ENCODE data around the gene MBP. TPM values are rescaled to one million over a fixed set of nuclear protein-coding genes. Genes with fewer than 3 reads are reported as not detected.

MBP gene
- total RNA-seq, 2 donors from 2014 or later: 41.6 to 42.1 TPM

DNA sequence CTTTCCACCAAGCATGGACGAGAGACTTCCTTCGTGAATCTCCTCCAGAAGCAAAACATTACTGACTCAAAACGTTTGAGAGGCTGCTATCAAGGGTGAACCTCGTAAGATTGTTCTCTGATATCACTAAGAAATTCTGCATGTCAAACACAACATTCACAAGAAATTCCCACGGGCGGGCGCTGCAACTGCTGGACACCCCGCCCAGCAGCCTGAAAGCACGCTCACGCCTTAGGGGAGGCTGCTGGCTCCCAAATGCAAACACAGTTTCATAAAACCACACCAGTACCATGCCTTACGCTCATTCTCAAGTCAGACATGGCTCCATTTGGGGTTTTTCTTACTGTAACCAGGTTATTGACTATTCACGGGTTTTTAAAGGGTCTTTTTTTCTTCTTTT is 39.0 kb downstream of the MBP start:
- intact Hi-C loops (cut with DNase I): no loop called here
- DNase-seq (ENCODE audit: low spot score): no peak

DNA sequence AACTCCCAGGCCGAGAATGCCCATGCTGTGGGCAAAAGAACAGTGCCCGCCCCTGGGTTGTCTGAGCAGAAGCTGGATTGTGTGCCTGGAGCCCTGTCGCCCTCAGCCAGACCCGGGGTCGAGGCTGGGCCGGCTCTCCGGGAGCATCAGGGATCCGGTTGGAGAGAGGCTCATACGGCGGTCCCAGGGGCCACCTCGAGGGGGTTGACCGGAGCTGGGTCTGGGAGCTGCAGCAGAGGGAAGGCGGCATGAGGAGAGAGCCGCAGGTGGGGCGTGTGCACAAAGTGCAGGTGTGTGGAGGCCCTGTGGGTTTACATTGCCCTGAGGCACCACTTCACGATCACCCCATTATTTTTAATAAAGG is 39.5 kb downstream of the MBP start:
- DNase-seq (ENCODE audit: low spot score): no peak
- intact Hi-C loops (cut with DNase I): no loop called here

DNA sequence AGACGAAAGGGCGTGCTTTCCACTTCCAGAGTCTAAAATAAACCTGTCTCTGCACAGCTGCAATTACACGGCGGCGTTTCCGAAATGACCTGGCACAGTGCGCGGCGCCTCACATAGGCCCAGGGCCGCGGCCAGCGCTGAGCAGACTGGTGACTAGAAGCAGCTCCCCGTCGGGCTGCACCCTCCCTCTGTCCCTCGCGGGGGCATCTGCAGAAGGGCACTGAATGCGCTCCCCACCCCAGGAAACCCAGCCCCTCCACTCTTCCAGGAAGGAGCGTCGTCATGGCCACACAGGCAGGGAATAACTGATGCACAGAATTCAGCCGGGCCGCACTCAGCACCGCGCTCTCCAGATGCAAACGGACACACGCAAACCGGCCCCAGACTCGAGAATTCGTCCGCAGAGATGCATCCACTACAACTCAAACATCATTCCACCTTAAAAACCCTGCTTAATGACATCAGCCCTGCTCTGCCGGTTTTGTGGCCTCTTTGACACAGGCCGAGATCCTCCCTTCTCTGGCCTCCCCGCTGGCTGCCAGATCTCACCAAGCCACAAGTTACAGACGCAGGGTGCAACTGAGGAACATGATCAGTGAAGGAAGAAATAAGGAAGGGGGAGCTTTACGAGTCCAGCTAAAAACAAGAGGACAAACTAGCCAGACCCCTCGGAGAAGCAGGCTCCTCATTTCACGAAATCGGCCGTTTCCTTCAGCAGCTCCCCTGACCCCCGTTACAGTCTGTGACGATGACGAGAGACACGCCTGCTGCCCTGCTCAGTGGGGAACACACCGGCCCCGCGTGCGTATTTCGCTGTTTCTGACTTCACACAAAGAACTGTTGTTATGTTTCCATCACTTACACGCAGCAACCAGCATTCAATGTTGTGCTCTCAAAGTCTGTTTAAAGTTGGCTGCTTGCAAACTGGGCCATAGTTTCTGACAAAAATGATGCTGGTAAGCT is 40.2 kb downstream of the MBP start:
- DNase-seq (ENCODE audit: low spot score): peak; percentile 71

DNA sequence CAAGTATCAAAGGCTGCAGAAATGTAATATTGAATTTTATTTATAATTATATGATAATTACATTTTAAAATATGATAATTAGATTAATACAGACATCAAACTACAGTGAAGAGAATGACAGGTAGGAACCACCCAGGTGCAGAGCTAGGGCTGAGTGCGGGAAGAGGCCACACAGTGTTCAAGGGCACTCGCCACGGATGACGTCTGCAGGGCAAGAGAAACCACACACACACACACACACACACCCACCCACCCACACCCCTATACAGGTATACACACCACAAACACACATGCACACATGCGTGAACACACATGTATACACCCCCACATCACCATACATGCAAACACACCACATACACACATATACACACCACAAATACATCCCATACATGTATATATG is 41.2 kb downstream of the MBP start:
- no peak for DNase-seq (ENCODE audit: low spot score)
- intact Hi-C loops (cut with DNase I): no loop called here

More for the DNA sequence above, 40.2 kb downstream of the MBP start:
- intact Hi-C loops (cut with DNase I): no loop called here

DNA sequence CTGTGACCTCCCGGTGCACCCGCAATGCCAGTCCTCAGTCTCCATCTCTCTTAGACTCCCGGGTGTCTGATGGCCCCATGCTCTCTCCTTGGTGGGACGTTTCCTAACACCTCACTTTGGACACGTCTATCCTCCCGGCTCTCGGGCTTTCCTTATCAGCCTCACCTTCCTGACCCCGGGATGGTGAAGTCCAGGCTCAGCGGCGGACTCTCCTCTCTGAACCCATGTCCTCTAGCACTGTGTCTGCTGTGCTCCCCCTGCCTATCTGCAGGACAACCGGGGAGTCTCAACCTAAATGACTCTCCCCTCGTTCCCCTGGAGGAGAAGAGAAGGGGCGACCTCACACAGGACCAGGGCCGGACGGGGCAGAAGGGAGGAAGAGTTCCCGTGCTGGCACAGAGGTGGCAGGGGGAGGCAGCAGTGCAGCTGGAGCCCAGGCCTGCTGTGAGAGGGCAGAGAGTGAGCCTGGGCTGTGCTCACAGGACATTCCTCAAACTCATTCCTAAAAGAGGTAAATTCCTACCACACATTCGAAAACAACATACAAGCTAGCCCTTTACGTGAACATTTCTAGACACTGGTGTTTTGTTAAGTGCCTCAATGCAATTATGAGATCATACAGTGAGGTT is 41.9 kb downstream of the MBP start:
- intact Hi-C loops (cut with DNase I): no loop called here
- DNase-seq (ENCODE audit: low spot score): no peak

DNA sequence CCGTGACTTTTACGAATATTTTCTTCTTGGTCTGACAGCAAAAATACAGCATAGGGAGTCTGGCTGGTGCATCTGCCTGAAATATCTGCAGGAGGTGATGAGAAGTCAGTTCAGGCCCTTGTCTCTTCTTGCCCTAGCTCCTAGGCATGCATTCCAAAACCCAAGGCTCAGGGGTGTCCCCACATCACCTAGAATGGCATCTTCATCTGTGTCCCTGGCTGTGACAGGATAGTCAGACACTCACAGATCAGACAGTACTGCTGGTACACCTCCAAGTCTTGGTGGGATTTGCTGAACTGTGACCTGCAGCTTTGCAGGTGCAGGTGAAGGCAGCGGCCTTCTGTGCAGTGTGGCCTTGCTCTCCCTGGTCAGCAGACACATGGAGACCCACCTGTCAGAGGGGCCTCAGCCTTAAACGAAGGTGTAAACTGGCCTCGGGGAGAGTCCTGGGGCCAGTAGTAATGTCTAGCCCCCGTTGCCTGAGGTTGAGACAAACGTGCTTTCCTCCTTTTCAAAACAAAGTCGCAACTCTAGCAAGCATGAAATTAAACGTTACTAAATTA is 42.8 kb downstream of the MBP start:
- intact Hi-C loops (cut with DNase I): no loop called here
- no peak for DNase-seq (ENCODE audit: low spot score)

DNA sequence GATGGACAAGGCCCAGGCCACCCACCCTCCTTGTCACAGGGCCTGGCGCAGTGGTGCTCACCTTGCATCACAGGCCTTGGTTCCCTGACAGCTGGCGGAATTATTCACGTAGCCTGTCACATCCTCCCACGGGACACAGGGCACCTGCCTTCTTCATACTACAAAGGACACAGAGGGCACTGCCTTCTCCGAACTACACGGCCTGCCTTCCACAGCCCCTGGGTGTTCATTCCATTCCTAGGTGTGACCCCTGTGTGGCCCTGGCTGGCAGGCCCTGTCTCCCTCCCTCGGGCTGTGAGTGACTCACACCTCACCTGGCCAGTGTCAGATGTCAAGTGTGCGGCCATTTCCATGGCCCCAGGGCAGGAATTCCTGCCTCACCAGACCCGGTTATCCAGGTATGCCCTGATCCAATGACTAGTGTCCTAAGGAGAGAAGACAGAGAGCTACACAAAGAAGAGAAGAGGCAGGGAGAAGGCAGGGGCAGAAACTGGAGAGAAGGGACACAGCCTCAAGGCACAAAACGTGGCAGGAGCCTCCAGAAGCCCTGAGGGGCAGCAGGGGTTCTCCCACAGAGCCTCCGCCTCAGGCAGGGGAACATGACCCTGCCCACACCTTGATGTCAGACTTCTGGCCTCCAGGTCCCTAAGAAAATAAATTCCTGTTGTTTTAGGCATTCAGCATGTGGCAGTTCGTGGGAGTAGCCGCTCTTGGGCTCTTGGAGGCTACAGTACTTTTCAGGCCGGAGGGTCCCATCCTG is 43.4 kb downstream of the MBP start:
- intact Hi-C loops (cut with DNase I): no loop called here
- DNase-seq (ENCODE audit: low spot score): no peak

DNA sequence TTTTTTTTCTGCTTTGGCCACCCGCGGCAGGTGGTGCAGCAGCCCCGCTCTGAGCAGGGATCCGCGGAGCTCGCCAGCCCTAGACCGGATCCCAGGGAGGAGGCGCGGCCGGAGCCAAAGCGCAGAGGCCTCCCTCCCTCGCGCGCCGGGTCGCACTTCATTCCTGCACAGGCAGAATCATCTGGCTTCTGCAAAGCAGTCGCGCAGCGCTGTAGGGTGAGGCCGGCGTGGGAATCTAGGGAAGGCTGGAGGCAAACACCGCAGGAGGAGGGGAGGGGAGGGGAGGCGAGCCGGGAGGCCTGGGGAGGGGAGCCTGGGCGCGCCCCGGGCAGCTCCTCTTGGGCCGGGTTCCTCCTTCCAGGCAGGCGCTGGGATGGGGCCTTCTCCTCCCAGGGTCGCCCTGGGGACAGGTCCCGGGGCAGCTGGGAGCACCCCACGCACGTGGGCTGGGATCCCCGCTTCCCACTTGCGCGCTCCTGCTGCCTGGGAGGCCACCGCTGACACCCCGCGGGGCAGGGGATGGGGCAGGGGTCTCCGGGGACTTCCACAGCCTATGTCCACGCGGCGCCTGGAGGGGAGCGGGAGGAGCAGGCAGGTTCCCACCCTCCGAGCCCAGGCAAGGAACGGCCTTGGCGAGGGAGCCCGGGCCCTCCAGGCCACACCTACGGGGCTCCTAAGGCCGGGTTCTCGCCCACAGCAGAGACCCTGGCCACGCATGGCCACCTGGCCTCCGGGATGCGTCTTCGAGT is 45.0 kb downstream of the MBP start:
- intact Hi-C loops (cut with DNase I): no loop called here
- peak; percentile 89 for DNase-seq (ENCODE audit: low spot score)

DNA sequence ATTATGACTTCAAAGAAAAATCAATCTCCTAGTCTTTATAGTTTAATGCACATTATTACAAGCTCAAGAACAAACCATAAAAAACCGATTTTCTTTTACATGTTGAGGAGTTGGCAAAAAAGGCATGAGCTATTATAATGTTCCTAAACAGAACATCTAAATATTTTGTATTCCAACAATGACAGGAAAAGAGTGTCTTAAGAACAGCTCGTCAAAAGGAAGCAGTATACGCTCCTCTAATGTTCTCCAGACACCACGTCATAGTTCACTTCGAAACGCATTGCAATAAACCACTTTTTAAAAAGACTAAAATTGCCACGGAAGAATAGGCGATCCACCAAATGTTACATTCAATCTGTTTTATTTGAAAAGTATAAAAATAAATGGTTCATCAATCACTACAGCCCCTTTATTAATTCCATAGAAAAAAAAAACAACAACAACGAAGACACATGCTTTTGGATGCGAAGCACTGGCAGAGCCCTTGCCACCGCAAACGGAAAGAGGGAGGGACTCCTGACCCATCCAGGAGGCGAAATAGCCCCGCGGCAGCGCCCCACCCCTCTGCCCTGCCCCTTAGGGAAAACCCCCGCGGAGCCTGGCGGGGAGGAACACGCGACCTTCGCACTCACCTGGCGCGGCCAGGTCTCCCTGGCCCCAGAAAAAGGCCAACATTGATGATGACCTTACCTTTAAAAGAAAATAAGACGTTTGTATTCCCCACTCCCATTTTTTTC is 45.8 kb downstream of the MBP start:
- intact Hi-C loops (cut with DNase I): no loop called here

DNA sequence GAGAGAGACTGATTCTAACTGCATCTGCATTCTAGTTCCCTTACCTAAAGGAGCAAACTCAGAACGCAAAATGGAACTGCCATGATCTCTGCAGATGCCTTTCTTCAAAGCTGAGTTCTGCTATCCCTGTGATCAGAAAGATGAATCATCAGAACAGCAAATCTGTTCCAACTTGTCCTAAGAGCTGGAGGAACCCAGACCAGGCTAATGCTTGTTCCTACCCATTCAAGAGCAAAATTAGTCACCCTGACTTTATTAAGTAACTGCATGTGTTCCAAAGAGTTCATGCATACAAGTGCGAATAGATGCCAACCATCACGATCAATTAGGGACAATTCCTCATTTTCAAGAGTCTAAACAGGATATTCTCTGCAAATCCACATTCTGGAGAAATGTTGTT is 46.5 kb downstream of the MBP start:
- DNase-seq (ENCODE audit: low spot score): no peak
- intact Hi-C loops (cut with DNase I): no loop called here

More for the DNA sequence above, 45.8 kb downstream of the MBP start:
- peak; percentile 83 for DNase-seq (ENCODE audit: low spot score)

DNA sequence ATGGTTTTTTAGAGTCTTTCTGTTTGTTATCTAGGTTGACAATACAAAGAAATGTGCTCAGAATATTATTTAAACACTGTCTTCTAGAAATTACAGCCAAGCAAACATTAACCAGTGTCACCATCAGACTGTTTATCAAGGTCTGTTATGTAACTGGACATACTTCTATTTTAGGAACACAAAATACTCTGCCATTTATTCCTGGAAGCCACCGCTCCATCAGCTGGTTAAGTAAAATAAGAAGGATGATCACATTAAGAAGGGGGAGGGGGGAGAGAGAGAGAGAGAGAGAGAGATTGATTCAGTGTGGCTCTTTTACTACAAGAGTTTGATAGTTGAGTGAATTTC is 47.9 kb downstream of the MBP start:
- DNase-seq (ENCODE audit: low spot score): no peak
- intact Hi-C loops (cut with DNase I): no loop called here

DNA sequence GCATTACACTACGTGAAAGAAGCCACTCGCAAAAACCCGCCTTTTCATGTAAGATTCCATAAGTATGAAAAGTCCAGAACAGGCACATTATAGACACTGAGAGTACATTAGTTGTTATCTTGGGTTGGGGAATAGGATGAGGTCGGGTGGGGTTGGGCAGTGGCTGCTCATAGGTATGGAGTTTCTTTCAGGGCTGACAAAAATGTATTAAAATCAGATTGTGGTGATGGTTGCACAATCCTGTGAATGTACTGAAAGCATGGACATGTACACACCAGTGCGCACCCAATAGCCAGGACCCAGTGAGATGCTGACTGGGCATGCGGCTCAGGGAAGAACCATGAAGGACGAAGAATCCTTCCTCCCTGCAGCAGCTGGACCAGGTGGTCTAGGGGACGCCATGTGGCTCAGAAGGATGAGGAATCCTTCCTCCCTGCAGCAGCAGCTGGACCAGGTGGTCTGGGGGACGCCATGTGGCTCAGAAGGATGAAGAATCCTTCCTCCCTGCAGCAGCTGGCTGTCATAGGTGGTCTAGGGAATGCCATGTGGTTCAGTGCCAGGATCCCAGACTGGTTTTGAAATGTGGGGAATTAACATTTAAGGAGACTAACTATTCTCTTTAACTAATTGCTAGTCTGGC is 50.1 kb downstream of the MBP start:
- intact Hi-C loops (cut with DNase I): no loop called here
- no peak for DNase-seq (ENCODE audit: low spot score)

DNA sequence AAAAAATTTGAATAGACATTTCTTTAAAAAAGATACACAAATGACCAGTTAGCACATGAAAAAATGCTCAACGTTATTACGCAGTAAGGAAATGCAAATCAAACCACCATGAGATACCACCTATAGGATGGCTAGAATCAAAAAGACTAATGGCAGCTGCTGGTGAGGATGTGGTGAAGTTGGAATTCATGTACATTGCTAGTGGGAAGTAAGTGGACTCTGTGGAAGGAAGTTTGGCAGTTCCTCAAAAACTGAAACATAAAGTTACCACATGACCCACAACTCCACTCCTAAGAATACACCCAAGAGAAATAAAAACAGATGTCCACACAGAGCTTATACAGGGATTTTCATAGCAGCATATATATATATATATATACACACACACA is 51.2 kb downstream of the MBP start:
- intact Hi-C loops (cut with DNase I): no loop called here
- no peak for DNase-seq (ENCODE audit: low spot score)

DNA sequence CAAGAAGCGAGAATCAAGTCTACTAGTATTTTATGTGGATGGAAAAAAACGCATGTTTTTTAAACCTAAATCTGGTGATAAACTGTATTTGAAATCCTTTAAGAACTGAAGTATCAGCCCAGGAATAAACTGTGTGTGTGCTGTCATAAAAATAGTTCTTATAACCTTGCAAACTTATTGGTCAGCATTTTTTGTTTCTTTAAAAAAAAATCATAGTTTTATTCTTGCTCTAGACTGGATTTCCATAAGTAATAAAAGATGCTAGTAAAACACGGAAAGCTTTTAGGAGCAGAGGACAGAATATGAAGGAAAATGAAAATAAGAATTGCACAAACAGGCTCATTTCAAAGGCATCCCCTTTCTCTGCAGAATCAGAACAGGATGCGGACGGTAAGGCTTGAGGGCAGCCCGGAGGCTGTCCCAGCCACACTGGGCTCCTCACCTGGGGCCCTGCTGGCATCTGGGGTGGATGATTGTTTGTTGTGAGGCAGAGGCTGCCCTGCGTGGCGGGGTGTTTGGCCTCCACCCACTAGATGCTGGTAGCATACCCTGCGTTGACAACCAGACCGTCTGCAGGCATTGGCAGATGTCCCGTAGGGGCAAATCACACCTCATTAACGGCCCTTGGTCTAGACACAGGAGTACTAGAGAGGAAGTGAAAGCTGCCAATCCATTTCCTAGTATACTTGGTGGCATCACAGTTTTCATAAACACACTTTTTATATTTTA is 52.5 kb downstream of the MBP start:
- intact Hi-C loops (cut with DNase I): loop anchor here in 1 of 2 donors (5.0 kb wide), 2 partner anchors 117 to 1048 kb away; no protein-coding TSS in a partner anchor
- no peak for DNase-seq (ENCODE audit: low spot score)

DNA sequence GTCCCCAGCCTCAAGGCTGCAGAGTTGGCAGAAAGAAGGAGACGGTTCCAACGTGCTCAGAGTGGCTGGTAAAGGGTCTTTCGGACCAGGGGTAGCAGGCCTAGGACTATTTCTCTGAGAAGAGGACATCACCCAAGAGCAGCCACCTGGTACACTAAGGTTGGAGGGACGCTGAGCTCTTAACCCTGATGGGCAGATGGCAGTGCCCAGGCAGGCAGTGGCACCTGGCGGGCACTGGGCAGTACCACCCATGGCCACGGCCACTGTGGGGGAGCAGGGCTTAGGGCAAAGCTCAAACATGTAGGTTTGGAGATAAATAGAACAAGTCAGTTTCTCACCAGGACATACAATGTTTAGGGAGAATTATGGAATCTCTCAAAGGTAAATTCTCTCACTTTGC is 53.5 kb downstream of the MBP start:
- no peak for DNase-seq (ENCODE audit: low spot score)
- intact Hi-C loops (cut with DNase I): loop anchor here in 1 of 2 donors (5.0 kb wide), 2 partner anchors 118 to 1047 kb away; no protein-coding TSS in a partner anchor

DNA sequence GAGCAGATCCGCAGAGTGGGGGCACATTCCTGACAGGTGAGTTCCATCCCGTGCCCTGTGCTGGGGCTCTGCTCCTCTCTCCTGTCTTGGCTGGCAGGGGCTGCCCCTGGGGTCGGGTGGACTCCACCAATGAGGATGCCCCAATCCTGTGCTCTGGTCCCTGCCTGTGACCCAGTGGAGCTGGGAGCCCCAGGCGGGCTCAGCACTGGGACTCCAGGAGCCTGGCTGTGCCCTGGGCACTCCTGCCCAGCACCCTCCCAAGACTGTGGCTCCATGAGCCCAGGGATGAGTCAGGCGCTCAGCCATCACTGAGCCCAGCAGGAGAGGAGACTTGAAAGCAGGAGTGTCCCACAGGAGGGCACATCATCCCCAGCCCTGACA is 53.9 kb downstream of the MBP start:
- intact Hi-C loops (cut with DNase I): loop anchor here in 1 of 2 donors (5.0 kb wide), 2 partner anchors 119 to 1046 kb away; no protein-coding TSS in a partner anchor
- no peak for DNase-seq (ENCODE audit: low spot score)

All from posterior vena cava (tissue), 2 donors.